ENCODE measurements around the gene EPHA7. TPM values are rescaled to one million over a fixed set of nuclear protein-coding genes. Genes with fewer than 3 reads are reported as not detected.

The EPHA7 gene
- total and polyA plus RNA-seq, 4 donors, result under 0.01 to 0.37 (median 0.01) TPM; not detected in 1

DNA sequence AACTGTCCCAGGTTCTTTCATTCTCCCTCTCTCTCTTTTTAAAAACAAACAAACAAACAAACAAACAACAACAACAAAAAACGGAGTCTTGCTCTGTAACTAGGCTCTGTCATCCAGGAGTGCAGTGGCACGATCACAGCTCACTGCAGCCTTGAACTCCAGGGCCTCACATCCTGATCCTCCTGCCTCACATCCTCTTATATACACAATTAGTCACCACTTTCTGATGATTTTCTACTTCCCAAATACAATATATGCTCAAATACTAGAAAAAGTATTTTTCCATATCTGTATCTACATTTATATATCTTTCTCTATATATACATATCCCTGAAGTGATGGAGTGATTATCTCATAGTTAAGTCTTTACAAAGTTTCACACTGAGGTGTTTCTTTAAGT is 170.7 kb downstream of the EPHA7 start:
- 42% methylated on average over 2 of the region's 2 CpGs for WGBS
- H3K4me1 ChIP-seq (ENCODE audit: control insufficient read depth in 4 of 4, insufficient read depth in 4 of 4, low read length in 3 of 4), result no peaks in the 10 kb centered on the region
- H3K27me3 ChIP-seq (ENCODE audit: control insufficient read depth in 4 of 4, insufficient read depth in 4 of 4, low read length in 3 of 4), result no peaks in the 10 kb centered on the region
- H3K27ac ChIP-seq (ENCODE audit: low read depth in 1 of 2, low read length in 2 of 2), result no peak overlapping the region
- H3K9ac ChIP-seq (ENCODE audit: low read depth in 1 of 2, low read length in 2 of 2), result no peak overlapping the region
- TF ChIP-seq, protein P1, sequence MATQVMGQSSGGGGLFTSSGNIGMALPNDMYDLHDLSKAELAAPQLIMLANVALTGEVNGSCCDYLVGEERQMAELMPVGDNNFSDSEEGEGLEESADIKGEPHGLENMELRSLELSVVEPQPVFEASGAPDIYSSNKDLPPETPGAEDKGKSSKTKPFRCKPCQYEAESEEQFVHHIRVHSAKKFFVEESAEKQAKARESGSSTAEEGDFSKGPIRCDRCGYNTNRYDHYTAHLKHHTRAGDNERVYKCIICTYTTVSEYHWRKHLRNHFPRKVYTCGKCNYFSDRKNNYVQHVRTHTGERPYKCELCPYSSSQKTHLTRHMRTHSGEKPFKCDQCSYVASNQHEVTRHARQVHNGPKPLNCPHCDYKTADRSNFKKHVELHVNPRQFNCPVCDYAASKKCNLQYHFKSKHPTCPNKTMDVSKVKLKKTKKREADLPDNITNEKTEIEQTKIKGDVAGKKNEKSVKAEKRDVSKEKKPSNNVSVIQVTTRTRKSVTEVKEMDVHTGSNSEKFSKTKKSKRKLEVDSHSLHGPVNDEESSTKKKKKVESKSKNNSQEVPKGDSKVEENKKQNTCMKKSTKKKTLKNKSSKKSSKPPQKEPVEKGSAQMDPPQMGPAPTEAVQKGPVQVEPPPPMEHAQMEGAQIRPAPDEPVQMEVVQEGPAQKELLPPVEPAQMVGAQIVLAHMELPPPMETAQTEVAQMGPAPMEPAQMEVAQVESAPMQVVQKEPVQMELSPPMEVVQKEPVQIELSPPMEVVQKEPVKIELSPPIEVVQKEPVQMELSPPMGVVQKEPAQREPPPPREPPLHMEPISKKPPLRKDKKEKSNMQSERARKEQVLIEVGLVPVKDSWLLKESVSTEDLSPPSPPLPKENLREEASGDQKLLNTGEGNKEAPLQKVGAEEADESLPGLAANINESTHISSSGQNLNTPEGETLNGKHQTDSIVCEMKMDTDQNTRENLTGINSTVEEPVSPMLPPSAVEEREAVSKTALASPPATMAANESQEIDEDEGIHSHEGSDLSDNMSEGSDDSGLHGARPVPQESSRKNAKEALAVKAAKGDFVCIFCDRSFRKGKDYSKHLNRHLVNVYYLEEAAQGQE (IDR thresholded peaks at IDR 0.05), result no peak
- no peak for TF ChIP-seq FOXA2 (IDR thresholded peaks at IDR 0.05)
- TF ChIP-seq, protein P2, sequence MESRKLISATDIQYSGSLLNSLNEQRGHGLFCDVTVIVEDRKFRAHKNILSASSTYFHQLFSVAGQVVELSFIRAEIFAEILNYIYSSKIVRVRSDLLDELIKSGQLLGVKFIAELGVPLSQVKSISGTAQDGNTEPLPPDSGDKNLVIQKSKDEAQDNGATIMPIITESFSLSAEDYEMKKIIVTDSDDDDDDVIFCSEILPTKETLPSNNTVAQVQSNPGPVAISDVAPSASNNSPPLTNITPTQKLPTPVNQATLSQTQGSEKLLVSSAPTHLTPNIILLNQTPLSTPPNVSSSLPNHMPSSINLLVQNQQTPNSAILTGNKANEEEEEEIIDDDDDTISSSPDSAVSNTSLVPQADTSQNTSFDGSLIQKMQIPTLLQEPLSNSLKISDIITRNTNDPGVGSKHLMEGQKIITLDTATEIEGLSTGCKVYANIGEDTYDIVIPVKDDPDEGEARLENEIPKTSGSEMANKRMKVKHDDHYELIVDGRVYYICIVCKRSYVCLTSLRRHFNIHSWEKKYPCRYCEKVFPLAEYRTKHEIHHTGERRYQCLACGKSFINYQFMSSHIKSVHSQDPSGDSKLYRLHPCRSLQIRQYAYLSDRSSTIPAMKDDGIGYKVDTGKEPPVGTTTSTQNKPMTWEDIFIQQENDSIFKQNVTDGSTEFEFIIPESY (IDR thresholded peaks at IDR 0.05), result no peak
- no peaks in the 10 kb centered on the region for H3K9me3 ChIP-seq (ENCODE audit: control insufficient read depth in 4 of 4, low read length in 3 of 4)
- no peak for DNase-seq (ENCODE audit: low spot score)
- no peak overlapping the region for H3K4me3 ChIP-seq (ENCODE audit: low read depth in 1 of 3, low read length in 3 of 3)
- no peaks in the 10 kb centered on the region for H3K36me3 ChIP-seq (ENCODE audit: control insufficient read depth in 4 of 4, insufficient read depth in 3 of 4, low read depth in 1 of 4, low read length in 3 of 4)

DNA sequence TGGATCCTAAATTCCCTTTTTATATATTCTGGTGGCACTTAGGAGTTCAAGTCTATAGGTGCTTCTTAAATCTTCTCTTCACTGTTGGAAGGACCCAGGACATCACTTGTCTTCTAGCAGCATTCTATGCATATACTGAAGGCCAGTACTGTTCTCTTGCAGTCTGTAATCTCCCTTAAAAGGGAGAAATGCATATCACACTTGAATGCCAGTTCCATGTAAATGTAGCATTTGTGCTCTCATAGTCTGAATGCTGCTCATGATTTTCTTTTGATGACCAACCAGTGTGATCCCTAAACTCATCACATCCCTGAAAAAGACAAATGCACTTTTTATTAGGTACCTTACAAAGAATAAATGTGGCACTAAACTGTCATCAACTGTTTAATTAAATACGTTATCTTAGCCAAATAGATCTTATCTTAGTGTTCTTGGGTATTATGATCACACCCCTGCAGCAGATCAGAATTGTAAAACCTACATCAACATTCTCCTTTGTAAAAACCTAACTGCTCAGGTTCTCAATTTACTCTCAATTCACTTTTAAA is 176.1 kb downstream of the EPHA7 start:
- no peak for DNase-seq (ENCODE audit: low spot score)
- H3K27ac ChIP-seq (ENCODE audit: low read depth in 1 of 2, low read length in 2 of 2), result no peak overlapping the region
- H3K9ac ChIP-seq (ENCODE audit: low read depth in 1 of 2, low read length in 2 of 2), result no peak overlapping the region
- H3K4me1 ChIP-seq (ENCODE audit: control insufficient read depth in 4 of 4, insufficient read depth in 4 of 4, low read length in 3 of 4), result no peaks in the 10 kb centered on the region
- no peaks in the 10 kb centered on the region for H3K36me3 ChIP-seq (ENCODE audit: control insufficient read depth in 4 of 4, insufficient read depth in 3 of 4, low read depth in 1 of 4, low read length in 3 of 4)
- WGBS, result 36% methylated on average over 1 of the region's 1 CpG
- no peaks in the 10 kb centered on the region for H3K9me3 ChIP-seq (ENCODE audit: control insufficient read depth in 4 of 4, low read length in 3 of 4)
- TF ChIP-seq HNF4G (IDR thresholded peaks at IDR 0.05), result no peak
- no peak for TF ChIP-seq GABPA (IDR thresholded peaks at IDR 0.05 in 1 of 2, conservative IDR thresholded peaks at IDR 0.05 in 1 of 2)
- TF ChIP-seq, protein P2 (IDR thresholded peaks at IDR 0.05), result no peak
- TF ChIP-seq TAF1 (conservative IDR thresholded peaks at IDR 0.05), result no peak
- TF ChIP-seq, protein P3, sequence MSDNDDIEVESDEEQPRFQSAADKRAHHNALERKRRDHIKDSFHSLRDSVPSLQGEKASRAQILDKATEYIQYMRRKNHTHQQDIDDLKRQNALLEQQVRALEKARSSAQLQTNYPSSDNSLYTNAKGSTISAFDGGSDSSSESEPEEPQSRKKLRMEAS (IDR thresholded peaks at IDR 0.05), result no peak
- no peak overlapping the region for H3K4me3 ChIP-seq (ENCODE audit: low read depth in 1 of 3, low read length in 3 of 3)
- H3K27me3 ChIP-seq (ENCODE audit: control insufficient read depth in 4 of 4, insufficient read depth in 4 of 4, low read length in 3 of 4), result no peaks in the 10 kb centered on the region

DNA sequence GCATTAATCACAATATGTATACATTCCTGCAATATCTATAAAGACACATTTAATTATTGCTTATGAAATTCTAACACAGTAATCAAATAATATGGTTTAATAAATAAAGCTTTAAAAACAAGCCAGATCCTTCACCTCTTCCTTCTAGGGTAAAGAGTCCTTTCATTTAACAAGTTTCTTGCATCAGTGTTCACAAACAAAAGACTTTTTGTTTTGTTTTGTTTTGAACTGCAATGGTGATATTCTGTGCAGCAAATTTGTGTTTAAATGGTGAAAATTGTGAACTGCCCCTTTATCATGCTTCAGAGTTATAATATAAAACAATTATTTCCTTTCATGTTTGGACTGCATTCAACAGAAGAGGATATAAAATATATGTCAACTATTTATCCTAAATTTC is 177.3 kb downstream of the EPHA7 start:
- Histone ChIP-seq H3K4me3 (ENCODE audit: low read depth in 1 of 3, low read length in 3 of 3) (no peak overlapping the region), H3K4me1 (ENCODE audit: control insufficient read depth in 4 of 4, insufficient read depth in 4 of 4, low read length in 3 of 4) (no peaks in the 10 kb centered on the region), H3K27me3 (ENCODE audit: control insufficient read depth in 4 of 4, insufficient read depth in 4 of 4, low read length in 3 of 4) (no peaks in the 10 kb centered on the region), H3K9me3 (ENCODE audit: control insufficient read depth in 4 of 4, low read length in 3 of 4) (no peaks in the 10 kb centered on the region), H3K36me3 (ENCODE audit: control insufficient read depth in 4 of 4, insufficient read depth in 3 of 4, low read depth in 1 of 4, low read length in 3 of 4) (no peaks in the 10 kb centered on the region), H3K9ac (ENCODE audit: low read depth in 1 of 2, low read length in 2 of 2) (no peak overlapping the region), H3K27ac (ENCODE audit: low read depth in 1 of 2, low read length in 2 of 2) (no peak overlapping the region)
- no peak for DNase-seq (ENCODE audit: low spot score)
- no peak for TF ChIP-seq HNF4A (conservative IDR thresholded peaks at IDR 0.05)
- TF ChIP-seq TAF1 (conservative IDR thresholded peaks at IDR 0.05), result no peak
- TF ChIP-seq, protein P4, sequence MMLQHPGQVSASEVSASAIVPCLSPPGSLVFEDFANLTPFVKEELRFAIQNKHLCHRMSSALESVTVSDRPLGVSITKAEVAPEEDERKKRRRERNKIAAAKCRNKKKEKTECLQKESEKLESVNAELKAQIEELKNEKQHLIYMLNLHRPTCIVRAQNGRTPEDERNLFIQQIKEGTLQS (IDR thresholded peaks at IDR 0.05), result no peak
- no peak for TF ChIP-seq RXRA (IDR thresholded peaks at IDR 0.05)
- no peak for TF ChIP-seq SP1 (IDR thresholded peaks at IDR 0.05)
- no peak for TF ChIP-seq EGR1 (IDR thresholded peaks at IDR 0.05; ENCODE audit: low read depth in 2 of 2)
- TF ChIP-seq NR2F2 (IDR thresholded peaks at IDR 0.05), result no peak
- TF ChIP-seq GABPA (IDR thresholded peaks at IDR 0.05 in 1 of 2, conservative IDR thresholded peaks at IDR 0.05 in 1 of 2), result no peak
- TF ChIP-seq, protein P1 (IDR thresholded peaks at IDR 0.05), result no peak
- TF ChIP-seq YY1 (IDR thresholded peaks at IDR 0.05), result no peak
- TF ChIP-seq RAD21 (IDR thresholded peaks at IDR 0.05), result no peak
- no peak for TF ChIP-seq JUND (IDR thresholded peaks at IDR 0.05)

Data from liver (tissue), 9 donors.